ENCODE data around the gene SLC1A5.

Gene SLC1A5

GRCh38 chr19:46745030-46745429 is 43.4 kb downstream of the SLC1A5 start:
- TF ChIP-seq CTCF (IDR thresholded peaks at IDR 0.05; ENCODE audit: low read depth, low read length): no peak
- peak overlapping the region; percentile 97 for H3K4me3 ChIP-seq (ENCODE audit: low read depth, low read length)
- DNase-seq (ENCODE audit: low read depth, low spot score): no peak
- in situ Hi-C loops (cut with HindIII; ENCODE audit: low sequenced_read_pairs): no loop called here

- no peak overlapping the region for H3K4me3 ChIP-seq (ENCODE audit: low read depth, low read length)
- in situ Hi-C loops (cut with HindIII; ENCODE audit: low sequenced_read_pairs): no loop called here
- TF ChIP-seq CTCF (IDR thresholded peaks at IDR 0.05; ENCODE audit: low read depth, low read length): no peak
- DNase-seq (ENCODE audit: low read depth, low spot score): no peak
These were observed 44.2 kb downstream of the SLC1A5 start for GRCh38 chr19:46744005-46744691.

GRCh38 chr19:46742926-46743480 is 45.4 kb downstream of the SLC1A5 start:
- DNase-seq (ENCODE audit: low read depth, low spot score): no peak
- in situ Hi-C loops (cut with HindIII; ENCODE audit: low sequenced_read_pairs): no loop called here

GRCh38 chr19:46741447-46741846 is 46.9 kb downstream of the SLC1A5 start:
- H3K4me3 ChIP-seq (ENCODE audit: low read depth, low read length): no peak overlapping the region
- in situ Hi-C loops (cut with HindIII; ENCODE audit: low sequenced_read_pairs): no loop called here
- no peak for TF ChIP-seq CTCF (IDR thresholded peaks at IDR 0.05; ENCODE audit: low read depth, low read length)
- DNase-seq (ENCODE audit: low read depth, low spot score): no peak

More at GRCh38 chr19:46742926-46743480, 45.4 kb downstream of the SLC1A5 start:
- no peak overlapping the region for H3K4me3 ChIP-seq (ENCODE audit: low read depth, low read length)
- TF ChIP-seq CTCF (IDR thresholded peaks at IDR 0.05; ENCODE audit: low read depth, low read length): no peak

GRCh38 chr19:46739290-46739771 is 49.1 kb downstream of the SLC1A5 start:
- DNase-seq (ENCODE audit: low read depth, low spot score): no peak
- in situ Hi-C loops (cut with HindIII; ENCODE audit: low sequenced_read_pairs): no loop called here
- no peak for TF ChIP-seq CTCF (IDR thresholded peaks at IDR 0.05; ENCODE audit: low read depth, low read length)
- H3K4me3 ChIP-seq (ENCODE audit: low read depth, low read length): no peak overlapping the region

GRCh38 chr19:46737761-46738171 is 50.6 kb downstream of the SLC1A5 start:
- no peak overlapping the region for H3K4me3 ChIP-seq (ENCODE audit: low read depth, low read length)
- TF ChIP-seq CTCF (IDR thresholded peaks at IDR 0.05; ENCODE audit: low read depth, low read length): no peak
- in situ Hi-C loops (cut with HindIII; ENCODE audit: low sequenced_read_pairs): no loop called here
- DNase-seq (ENCODE audit: low read depth, low spot score): no peak

All from astrocyte of the spinal cord (primary cell).